Cardiac muscle cell (in vitro differentiated cells and primary cell): ENCODE results near the gene RALB. TPM values are rescaled to one million over a fixed set of nuclear protein-coding genes. Genes with fewer than 3 reads are reported as not detected.
"Not testable (repeated sequence)": the region's sequence is repeated elsewhere in the genome, so short reads cannot be mapped to it uniquely, and the experiment has no call there.

Experiments
- DNase-seq, 2 donors: peaks; one replicate each; pipeline versions ENCODE4 v3.0.0 to v3.0.0-alpha.2; 2010 to 2017; ENCODE audit warnings: low read depth in 1 of 2, low spot score in 1 of 2
- H3K27ac ChIP-seq: fragments of 200-600 bp; sonication (generic); 2 replicates; pipeline ENCODE4 v1.5.1; 2016
- H3K27me3 ChIP-seq: fragments of 200-600 bp; sonication (generic); 2 replicates; pipeline ENCODE4 v1.6.0; 2016; ENCODE audit warnings: control low read depth
- H3K36me3 ChIP-seq: fragments of 200-600 bp; sonication (generic); 2 replicates; pipeline ENCODE4 v1.5.1; 2016; ENCODE audit warnings: control low read depth
- H3K4me1 ChIP-seq: fragments of 200-600 bp; sonication (generic); 2 replicates; pipeline ENCODE4 v1.8.1; 2017; ENCODE audit warnings: low read depth, mild to moderate bottlenecking, mixed run types
- H3K4me3 ChIP-seq: fragments of 200-600 bp; sonication (generic); 2 replicates; pipeline ENCODE4 v1.5.1; 2016; ENCODE audit warnings: mild to moderate bottlenecking
- H3K9me3 ChIP-seq: fragments of 200-600 bp; sonication (generic); 2 replicates; pipeline ENCODE4 v1.5.1; 2017; ENCODE audit warnings: low read depth, mild to moderate bottlenecking, control low read depth
- polyA plus RNA-seq: library from polyadenylated mRNA; unstranded; fragments of >200 nt; fragmentation: Nextera tagmentation; extraction: Ambion mirVana; gene quantifications from 2 replicates; pipeline ENCODE4 v1.2.1, GENCODE V29; 2016
- total RNA-seq: library from RNA; depleted of rRNA; stranded (reverse); fragments of >200 nt; gene quantifications from 2 replicates; pipeline ENCODE4 v1.2.3, GENCODE V29; 2016
- TF ChIP-seq, protein P1 (sequence below): IDR thresholded peaks from 2 replicates; pipeline ENCODE4 v1.5.1; 2012; ENCODE audit warnings: low read depth, mild to moderate bottlenecking, low read length

RALB gene
- total and polyA plus RNA-seq, 2 experiments from 2014 or later, result 26.5 to 50.8 TPM

DNA sequence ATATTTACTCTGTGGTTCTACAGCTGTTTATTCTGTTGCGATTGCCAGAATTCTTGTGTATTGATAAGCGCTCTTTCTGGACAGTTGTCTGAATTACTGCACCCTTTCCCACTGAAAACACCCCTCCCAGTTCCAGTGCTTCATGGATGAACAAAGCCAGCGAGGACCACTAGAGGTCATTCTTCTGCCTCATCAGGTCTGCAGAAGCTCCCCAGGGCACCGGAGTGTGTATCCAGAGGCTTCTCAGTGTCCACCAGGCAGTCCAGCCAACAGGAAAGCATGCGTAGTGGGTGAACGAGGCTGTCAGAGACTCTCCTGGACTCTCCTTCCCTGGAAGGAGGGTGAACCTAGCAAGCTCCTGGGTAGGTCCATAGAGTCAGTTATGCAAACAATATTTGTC is 52.6 kb downstream of the RALB start:
- Histone ChIP-seq H3K4me1 (no peaks in the 10 kb centered on the region), H3K36me3 (no peaks in the 10 kb centered on the region), H3K27ac (no peak overlapping the region), H3K27me3 (no peaks in the 10 kb centered on the region), H3K9me3 (no peaks in the 10 kb centered on the region), H3K4me3 (no peak overlapping the region)
- TF ChIP-seq, protein P1, sequence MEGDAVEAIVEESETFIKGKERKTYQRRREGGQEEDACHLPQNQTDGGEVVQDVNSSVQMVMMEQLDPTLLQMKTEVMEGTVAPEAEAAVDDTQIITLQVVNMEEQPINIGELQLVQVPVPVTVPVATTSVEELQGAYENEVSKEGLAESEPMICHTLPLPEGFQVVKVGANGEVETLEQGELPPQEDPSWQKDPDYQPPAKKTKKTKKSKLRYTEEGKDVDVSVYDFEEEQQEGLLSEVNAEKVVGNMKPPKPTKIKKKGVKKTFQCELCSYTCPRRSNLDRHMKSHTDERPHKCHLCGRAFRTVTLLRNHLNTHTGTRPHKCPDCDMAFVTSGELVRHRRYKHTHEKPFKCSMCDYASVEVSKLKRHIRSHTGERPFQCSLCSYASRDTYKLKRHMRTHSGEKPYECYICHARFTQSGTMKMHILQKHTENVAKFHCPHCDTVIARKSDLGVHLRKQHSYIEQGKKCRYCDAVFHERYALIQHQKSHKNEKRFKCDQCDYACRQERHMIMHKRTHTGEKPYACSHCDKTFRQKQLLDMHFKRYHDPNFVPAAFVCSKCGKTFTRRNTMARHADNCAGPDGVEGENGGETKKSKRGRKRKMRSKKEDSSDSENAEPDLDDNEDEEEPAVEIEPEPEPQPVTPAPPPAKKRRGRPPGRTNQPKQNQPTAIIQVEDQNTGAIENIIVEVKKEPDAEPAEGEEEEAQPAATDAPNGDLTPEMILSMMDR, result peak; percentile 46
- DNase-seq, result peak; percentile 31 to 49

DNA sequence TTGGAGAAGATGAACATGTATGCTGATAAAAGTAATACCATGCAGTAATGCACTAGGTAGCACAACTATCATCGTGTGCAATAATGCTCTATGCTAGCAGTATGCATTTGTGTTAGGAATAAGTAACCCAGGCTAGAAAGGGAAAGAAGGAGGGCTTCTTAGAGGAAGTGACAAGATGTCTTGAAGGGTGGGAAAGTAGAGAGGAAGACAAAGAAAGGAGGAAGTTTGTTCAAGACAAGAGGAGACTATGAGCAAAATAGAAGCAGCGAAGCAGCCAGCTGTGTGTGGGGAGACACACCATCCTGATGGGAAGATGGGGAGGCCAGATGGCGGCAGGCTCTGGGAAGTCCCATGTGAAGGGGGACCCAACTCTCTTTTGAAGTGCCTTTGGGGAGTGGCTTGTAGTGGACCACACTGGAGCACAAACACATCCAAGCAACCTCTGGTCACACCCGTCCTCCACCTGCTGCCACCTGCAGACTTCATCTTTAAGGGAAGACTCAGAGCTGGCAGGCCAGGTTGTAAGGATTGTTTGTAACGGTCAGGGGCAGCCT is 53.4 kb downstream of the RALB start:
- Histone ChIP-seq H3K36me3 (no peaks in the 10 kb centered on the region), H3K4me1 (no peaks in the 10 kb centered on the region), H3K9me3 (no peaks in the 10 kb centered on the region), H3K27me3 (peaks cover 6% of the 10 kb centered on the region), H3K4me3 (no peak overlapping the region), H3K27ac (no peak overlapping the region)
- DNase-seq, result no peak
- TF ChIP-seq, protein P1, result no peak

DNA sequence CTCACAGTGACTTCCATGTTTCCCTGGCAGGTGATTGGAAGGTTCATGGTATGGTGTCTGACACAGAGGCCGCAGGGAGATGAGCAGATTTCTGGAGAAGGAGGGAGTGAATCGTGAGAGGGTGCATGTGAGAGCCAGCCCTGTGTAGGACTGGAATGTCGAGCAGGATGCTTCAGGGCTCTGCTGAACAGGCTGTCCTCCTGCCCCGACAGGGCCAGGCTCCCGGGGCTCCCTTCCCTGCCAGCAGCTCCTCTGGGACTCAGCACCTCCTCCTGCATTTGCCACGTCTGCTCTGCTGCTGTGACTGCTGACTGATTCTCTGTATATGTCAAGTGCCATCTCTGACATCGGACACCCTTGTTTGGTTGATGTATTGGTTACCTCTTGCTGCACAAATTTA is 54.8 kb downstream of the RALB start:
- DNase-seq, result no peak
- Histone ChIP-seq H3K36me3 (no peaks in the 10 kb centered on the region), H3K9me3 (no peaks in the 10 kb centered on the region), H3K4me3 (no peak overlapping the region), H3K27ac (no peak overlapping the region), H3K4me1 (no peaks in the 10 kb centered on the region), H3K27me3 (peaks cover 19% of the 10 kb centered on the region)
- TF ChIP-seq, protein P1, result no peak

DNA sequence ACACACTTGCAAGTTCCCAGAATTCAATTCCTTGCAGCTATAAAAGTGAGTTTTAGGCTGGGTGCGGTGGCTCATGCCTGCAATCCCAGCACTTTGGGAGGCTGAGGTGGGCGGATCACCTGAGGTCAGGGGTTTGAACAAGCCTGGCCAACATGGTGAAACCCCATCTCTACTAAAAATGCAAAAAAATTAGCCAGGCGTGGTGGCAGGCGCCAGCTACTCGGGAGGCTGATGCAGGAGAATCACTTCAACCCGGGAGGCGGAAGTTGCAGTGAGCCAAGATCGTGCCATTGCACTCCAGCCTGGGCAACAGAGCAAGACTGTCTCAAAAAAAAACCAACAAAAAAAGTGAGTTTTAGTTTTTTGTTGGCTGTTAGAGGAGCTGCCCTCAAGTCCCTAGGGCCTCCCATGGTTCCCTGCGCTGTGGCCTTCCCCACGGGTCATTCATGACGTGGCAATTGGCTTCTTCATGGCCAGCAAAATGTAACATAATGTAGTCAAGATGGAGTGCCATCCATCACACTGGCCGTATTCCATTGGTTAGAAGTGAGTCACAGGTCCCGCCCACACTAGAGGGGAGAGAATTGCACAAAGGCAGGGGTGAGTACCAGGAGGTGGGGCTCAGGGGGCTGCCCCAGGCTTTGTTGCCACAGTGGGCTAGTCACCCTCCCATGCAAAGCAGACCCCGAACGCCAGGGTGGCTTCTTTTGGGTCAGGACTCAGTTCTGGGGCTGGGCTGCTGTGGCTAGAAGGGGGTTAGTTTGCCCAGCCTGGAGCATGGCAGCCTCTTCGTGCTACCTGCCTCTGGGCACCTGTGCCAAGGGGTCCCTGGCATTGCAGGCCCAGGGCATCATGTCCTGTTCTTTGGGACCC is 55.6 kb downstream of the RALB start:
- no peak overlapping the region for H3K4me3 ChIP-seq
- H3K27ac ChIP-seq, result no peak overlapping the region
- DNase-seq, result no peak
- H3K27me3 ChIP-seq, result peaks cover 27% of the 10 kb centered on the region
- H3K36me3 ChIP-seq, result no peaks in the 10 kb centered on the region
- TF ChIP-seq, protein P1, result no peak
- no peaks in the 10 kb centered on the region for H3K4me1 ChIP-seq
- H3K9me3 ChIP-seq, result no peaks in the 10 kb centered on the region

DNA sequence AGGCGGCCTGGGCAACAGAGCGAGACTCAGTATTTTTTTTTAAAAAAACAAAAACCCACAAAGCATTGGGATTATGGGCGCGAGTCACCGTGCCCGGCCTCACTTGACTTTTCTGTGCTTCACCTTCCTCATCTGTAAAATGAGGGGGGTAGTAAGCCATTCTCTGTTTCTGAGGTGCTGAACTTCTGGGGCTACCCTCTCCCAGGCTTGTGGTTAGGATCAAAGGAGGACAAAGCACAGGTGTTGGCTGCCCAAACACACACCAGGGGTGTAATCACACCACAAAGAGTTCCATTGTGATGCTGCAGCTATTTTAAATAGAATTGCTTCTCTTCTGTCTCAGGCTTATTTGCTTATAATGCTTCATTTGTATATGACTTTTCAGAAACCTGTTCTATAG is 57.5 kb downstream of the RALB start:
- H3K9me3 ChIP-seq, result no peaks in the 10 kb centered on the region
- no peak overlapping the region for H3K27ac ChIP-seq
- H3K36me3 ChIP-seq, result no peaks in the 10 kb centered on the region
- no peak overlapping the region for H3K4me3 ChIP-seq
- DNase-seq, result no peak
- TF ChIP-seq, protein P1, result no peak
- peaks cover 46% of the 10 kb centered on the region for H3K27me3 ChIP-seq
- H3K4me1 ChIP-seq, result no peaks in the 10 kb centered on the region

DNA sequence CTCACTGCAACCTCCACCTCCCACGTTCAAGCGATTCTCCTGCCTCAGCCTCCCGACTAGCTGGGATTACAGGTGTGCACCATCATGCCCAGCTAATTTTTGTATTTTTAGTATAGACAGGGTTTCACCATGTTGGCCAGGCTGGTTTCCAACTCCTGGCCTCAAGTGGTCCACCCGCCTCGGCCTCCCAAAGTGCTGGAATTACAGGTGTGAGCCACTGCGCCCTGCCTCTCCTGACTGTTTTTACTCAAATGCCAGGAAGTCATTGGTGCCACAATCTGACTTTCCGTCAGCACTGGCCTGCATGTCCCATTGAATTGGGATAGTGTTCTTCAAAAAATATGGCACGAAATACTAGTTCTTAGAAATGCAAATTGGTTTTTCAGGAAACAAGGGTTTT is 58.2 kb downstream of the RALB start:
- H3K27ac ChIP-seq, DNase-seq, H3K36me3 ChIP-seq, H3K4me3 ChIP-seq, H3K4me1 ChIP-seq, H3K9me3 ChIP-seq: not testable (repeated sequence)
- peaks cover 53% of the 10 kb centered on the region for H3K27me3 ChIP-seq
